Measurements from ENCODE around the gene BTBD7.

GRCh38 chr14:93333631-93334103, 831 bp upstream of the BTBD7 start:
- no peak for TF ChIP-seq POLR2A (IDR thresholded peaks at IDR 0.05; ENCODE audit: low read length)
- no peak for TF ChIP-seq GATA1 (IDR thresholded peaks at IDR 0.05; ENCODE audit: low read depth, low read length)

Data from erythroblast (primary cell).